Right lobe of liver (tissue), 4 donors: ENCODE data around the gene BEST1.

Experiments used
- POLR2A ChIP-seq: fragments of 450-650 bp; IDR thresholded peaks from one replicate; pipeline ENCODE4 v1.6.1; 2017; ENCODE audit warnings: antibody characterized with exemption, mild to moderate bottlenecking
- TF ChIP-seq, protein P1 (sequence below), 4 donors: fragments of 200-600 bp in 3 of 4; fragments of 450-650 bp in 1 of 4; IDR thresholded peaks; one replicate each; pipeline versions ENCODE4 v1.5.1 to v1.8.0; 2016 to 2022; ENCODE audit warnings: antibody characterized with exemption in 4 of 4, mild to moderate bottlenecking in 2 of 4
- donor health status: DM: no; HTN: no; CAD: no.
- donor health status: DM: no; HTN: no; CAD: no.
- donor health status: DM: no; HTN: yes; CAD: no.

DNA sequence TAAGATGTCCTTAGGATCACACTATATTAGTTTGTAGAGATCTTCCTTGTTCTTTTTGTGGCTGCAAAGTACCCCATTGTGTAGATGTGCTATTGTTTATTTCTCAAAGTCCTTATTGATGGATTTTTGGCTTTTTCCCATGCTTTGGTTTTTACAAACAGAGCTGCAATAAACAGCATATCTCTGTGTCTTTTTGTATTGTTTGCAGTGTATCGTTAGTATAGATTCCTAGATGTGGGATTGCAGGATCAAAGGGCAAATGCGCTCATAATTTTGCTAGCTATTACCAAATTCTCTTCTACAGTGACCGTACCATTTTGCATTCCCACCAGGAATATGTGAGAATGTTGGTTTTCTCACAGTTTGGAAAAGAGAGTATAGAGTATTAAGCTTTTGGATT, 44.8 kb downstream of the BEST1 start:
- TF ChIP-seq, protein P1, sequence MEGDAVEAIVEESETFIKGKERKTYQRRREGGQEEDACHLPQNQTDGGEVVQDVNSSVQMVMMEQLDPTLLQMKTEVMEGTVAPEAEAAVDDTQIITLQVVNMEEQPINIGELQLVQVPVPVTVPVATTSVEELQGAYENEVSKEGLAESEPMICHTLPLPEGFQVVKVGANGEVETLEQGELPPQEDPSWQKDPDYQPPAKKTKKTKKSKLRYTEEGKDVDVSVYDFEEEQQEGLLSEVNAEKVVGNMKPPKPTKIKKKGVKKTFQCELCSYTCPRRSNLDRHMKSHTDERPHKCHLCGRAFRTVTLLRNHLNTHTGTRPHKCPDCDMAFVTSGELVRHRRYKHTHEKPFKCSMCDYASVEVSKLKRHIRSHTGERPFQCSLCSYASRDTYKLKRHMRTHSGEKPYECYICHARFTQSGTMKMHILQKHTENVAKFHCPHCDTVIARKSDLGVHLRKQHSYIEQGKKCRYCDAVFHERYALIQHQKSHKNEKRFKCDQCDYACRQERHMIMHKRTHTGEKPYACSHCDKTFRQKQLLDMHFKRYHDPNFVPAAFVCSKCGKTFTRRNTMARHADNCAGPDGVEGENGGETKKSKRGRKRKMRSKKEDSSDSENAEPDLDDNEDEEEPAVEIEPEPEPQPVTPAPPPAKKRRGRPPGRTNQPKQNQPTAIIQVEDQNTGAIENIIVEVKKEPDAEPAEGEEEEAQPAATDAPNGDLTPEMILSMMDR (IDR thresholded peaks at IDR 0.05), result no peak
- TF ChIP-seq POLR2A, result no peak
